GM12892 (cell line): Measurements from ENCODE around the gene CDC14B.
A peak's percentile ranks its signal among the peaks of the same experiment; 100 is the strongest.

ENCODE experiments used
- DNase-seq: peaks from one replicate; pipeline ENCODE4 v3.0.0; 2011; ENCODE audit not compliant: insufficient read length
- FAIRE-seq: peaks from 2 replicates; lab custom pipeline; 2011; peaks lifted over from hg19 to GRCh38; lab: Jason Lieb, UNC
- POLR2A ChIP-seq: IDR thresholded peaks from 2 replicates; pipeline ENCODE4 v1.6.1; 2011; ENCODE audit warnings: low read depth, low read length, control low read depth
- POLR2AphosphoS5 ChIP-seq: IDR thresholded peaks from 2 replicates; pipeline ENCODE4 v1.6.1; 2011; ENCODE audit warnings: low read depth, low read length, control low read depth
- TAF1 ChIP-seq: IDR thresholded peaks from 2 replicates; pipeline ENCODE4 v1.6.1; 2011; ENCODE audit warnings: low read depth, mild to moderate bottlenecking, control low read depth, low read length, borderline replicate concordance

Gene CDC14B

GRCh38 chr9:96492993-96493531 is 126.6 kb downstream of the CDC14B start:
- TF ChIP-seq TAF1: no peak
- TF ChIP-seq POLR2A: no peak
- no peak for TF ChIP-seq POLR2AphosphoS5
- FAIRE-seq: no peak
- DNase-seq: no peak

GRCh38 chr9:96491880-96492525 is 127.6 kb downstream of the CDC14B start:
- TF ChIP-seq TAF1: no peak
- no peak for TF ChIP-seq POLR2AphosphoS5
- TF ChIP-seq POLR2A: no peak
- no peak for FAIRE-seq
- no peak for DNase-seq

GRCh38 chr9:96491079-96491879 is 128.4 kb downstream of the CDC14B start:
- DNase-seq (no peak), FAIRE-seq (no peak)

DNA sequence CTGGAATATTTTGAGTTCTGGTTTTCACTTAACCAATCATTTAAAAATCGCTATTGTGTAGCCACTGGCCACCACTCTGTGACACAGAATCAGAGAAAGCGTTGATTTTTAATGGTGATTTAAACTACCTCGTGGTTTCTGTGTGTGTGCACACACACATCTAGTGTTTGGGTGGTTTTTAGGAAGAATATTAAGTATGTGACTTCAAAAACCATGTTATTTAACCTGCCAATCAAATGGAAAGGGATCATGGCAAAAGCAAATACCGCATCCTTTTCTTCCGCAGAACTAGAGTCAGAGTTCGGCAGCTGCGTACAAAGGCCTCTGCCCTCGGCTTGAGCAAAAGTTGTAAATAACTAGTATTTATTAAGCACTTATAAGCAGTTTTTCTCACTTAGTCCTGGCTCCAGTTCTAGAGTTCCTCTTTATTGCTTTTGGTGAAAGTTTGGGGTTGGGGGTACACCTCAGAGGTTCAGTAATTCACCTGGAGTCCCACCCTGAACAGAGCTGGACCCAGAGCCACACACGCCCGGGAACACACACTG is 129.0 kb downstream of the CDC14B start:
- FAIRE-seq (no peak), DNase-seq (no peak)
- no peak for TF ChIP-seq TAF1
- no peak for TF ChIP-seq POLR2A
- TF ChIP-seq POLR2AphosphoS5: no peak

More at GRCh38 chr9:96491079-96491879, 128.4 kb downstream of the CDC14B start:
- TF ChIP-seq TAF1 (no peak), POLR2AphosphoS5 (no peak), POLR2A (no peak)

DNA sequence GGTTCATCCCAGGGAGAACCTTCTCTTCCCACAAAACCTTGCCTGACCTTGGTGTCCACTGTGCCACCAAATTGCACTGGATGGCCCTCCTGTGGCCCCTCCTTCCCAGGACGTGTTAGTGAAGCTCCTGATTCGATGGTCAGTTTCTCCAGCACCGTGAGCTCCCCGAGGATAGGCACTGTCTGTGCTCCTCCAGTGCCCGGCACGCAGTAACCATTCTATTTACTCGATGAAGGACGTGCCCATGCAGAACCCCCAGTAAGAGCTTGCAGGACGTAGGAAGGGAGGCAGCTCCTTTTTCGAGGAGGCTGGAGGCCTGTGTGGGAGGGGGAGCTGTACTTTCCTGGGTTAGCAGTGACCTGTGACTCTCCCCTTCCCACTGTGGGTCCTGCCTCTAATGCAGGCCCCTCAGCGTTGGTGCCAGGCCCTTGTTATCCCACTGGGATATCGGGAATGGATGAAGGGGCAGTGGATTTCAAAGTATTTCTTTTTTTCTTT is 130.1 kb downstream of the CDC14B start:
- no peak for TF ChIP-seq TAF1
- TF ChIP-seq POLR2A: no peak
- TF ChIP-seq POLR2AphosphoS5: no peak
- no peak for FAIRE-seq
- no peak for DNase-seq

DNA sequence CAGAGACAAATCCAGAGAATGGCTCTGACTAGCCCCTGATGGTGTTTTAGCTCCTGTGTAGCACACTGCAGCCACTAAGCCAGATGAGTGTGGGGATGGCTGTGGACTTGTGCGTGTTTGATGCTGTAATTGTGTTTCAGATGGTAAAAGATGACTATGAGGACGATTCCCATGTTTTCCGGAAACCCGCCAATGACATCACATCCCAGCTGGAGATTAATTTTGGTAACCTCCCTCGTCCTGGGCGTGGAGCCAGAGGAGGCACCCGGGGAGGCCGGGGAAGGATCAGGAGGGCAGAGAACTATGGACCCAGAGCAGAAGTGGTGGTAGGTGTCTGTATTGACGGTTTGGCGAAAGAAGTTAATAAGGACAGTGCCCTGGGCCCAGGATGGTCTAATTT is 131.7 kb downstream of the CDC14B start:
- TF ChIP-seq POLR2A: no peak
- no peak for TF ChIP-seq TAF1
- TF ChIP-seq POLR2AphosphoS5: no peak
- FAIRE-seq (no peak), DNase-seq (no peak)

- FAIRE-seq (no peak), DNase-seq (no peak)
- TF ChIP-seq POLR2A: no peak
- TF ChIP-seq TAF1: no peak
- no peak for TF ChIP-seq POLR2AphosphoS5
Observed at GRCh38 chr9:96487029-96487396, 132.6 kb downstream of the CDC14B start.

DNA sequence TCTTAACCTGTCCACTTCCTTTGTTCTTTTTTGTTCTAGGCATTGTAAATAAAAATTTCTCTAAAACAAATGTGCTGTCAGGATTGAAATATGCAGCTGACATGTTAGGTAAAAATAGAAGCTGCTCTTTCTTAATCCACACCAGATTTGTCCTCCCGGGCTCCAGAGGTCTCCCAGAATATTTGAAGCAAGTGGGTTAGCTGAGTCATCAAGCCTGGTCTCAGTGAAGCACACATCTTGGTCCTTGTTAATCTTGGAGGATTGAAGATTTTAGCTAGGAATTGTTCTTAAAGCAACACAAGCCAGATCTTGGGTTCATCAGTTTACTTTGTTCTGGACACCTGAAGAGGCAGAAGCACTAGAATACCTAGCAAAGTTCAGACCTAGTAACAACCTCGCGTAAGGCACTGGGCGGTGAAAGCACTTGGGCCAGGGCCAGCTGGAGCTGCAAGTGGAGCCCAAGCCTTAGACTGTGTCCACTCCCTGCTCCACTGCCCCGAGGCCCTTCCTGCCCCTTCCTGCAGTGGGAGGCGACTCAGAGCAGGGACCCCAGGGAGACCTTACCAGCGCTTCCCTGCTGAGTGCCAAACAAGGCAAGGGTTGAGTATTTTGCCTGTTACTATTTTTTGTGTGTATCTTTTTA is 133.1 kb downstream of the CDC14B start:
- TF ChIP-seq POLR2A (no peak), POLR2AphosphoS5 (no peak), TAF1 (no peak)
- FAIRE-seq (no peak), DNase-seq (no peak)

DNA sequence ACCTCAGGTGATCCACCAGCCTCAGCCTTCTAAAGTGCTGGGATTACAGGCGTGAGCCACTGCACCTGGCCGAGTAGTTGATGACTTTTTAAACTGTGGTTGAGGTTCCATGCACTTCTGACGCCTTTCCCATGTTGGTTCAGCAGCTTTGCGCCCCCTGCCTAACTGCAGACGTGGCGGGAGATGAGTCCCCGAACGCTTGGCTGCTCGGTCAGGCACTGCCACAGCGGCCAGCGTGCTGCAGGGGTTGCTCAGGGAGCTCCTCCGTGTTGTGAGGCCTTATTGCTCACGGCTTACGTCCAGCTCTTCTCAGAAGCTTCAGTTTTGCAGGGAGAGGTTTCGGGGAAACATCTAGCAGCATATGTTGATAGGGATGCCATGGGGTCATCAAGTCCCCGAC is 134.4 kb downstream of the CDC14B start:
- DNase-seq: no peak
- no peak for TF ChIP-seq POLR2A
- no peak for TF ChIP-seq POLR2AphosphoS5
- no peak for TF ChIP-seq TAF1
- FAIRE-seq: no peak

DNA sequence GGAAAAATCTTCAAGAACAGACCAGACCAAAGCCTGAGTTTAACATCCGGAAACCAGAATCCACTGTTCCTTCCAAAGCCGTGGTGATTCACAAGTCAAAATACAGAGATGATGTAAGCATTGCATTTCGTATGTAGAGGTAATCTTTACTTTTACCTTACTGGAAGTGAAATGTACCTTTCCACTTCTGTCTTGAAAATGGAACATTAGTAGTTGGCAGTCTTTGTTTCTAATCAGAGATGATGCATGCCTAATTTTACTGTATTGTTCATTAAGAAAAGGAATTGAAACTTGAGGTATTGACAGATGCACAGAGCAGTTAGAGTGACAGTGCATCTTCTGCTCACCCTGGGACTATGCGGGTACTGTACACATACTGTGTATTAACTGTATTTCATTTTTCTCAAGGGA is 135.1 kb downstream of the CDC14B start:
- FAIRE-seq (peak; percentile 56), DNase-seq (no peak)
- TF ChIP-seq POLR2AphosphoS5 (no peak), TAF1 (no peak), POLR2A (no peak)
